ENCODE measurements around the gene MESD. TPM values are rescaled to one million over a fixed set of nuclear protein-coding genes. Genes with fewer than 3 reads are reported as not detected.

Gene MESD
- total and polyA plus RNA-seq, 4 experiments from 2014 or later: 32.2 to 44.6 (median 39.5) TPM

DNA sequence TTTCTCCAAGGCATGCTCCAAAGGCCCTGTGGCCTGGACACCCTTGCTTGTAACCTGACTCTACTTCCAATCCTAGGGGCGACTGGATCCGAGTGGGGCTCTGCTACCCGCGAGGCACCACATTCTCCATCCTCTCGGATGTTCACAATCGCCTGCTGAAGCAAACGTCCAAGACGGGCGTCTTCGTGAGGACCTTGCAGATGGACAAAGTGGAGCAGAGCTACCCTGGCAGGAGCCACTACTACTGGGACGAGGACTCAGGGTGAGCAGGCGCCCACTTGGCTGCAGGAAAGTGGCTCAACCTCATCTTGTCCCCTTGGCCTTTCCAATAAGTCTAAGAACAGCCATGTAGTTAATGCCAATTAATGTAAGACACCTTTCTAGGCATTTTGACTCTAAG lies 51.9 kb downstream of the MESD start:
- CTCF ChIA-PET (ENCODE audit: partially characterized antibody): no interaction called here
- Mint-ChIP-seq H3K4me1 (no peaks in the 10 kb centered on the region), H3K9me3 (no peaks in the 10 kb centered on the region), H3K27me3 (no peaks in the 10 kb centered on the region), H3K27ac (no peak overlapping the region), H3K4me3 (no peak overlapping the region), H3K36me3 (peaks cover 34 to 37% of the 10 kb centered on the region in 2 donors)
- POLR2A ChIA-PET (ENCODE audit: partially characterized antibody): no interaction called here
- Histone ChIP-seq H3K36me3 (ENCODE audit: insufficient read depth, low read length) (peaks cover 8% of the 10 kb centered on the region), H3K4me1 (ENCODE audit: insufficient read depth, low read length) (no peaks in the 10 kb centered on the region), H3K27ac (ENCODE audit: low read depth, low read length) (no peak overlapping the region), H3K4me3 (ENCODE audit: low read length in 2 of 2) (no peak overlapping the region), H3K27me3 (ENCODE audit: insufficient read depth, low read length) (no peaks in the 10 kb centered on the region), H3K9me3 (ENCODE audit: control insufficient read depth in 1 of 2, low read length in 2 of 2) (no peaks in the 10 kb centered on the region)
- no peak for DNase-seq
- intact Hi-C loops (cut with micrococcal nuclease): no loop called here

DNA sequence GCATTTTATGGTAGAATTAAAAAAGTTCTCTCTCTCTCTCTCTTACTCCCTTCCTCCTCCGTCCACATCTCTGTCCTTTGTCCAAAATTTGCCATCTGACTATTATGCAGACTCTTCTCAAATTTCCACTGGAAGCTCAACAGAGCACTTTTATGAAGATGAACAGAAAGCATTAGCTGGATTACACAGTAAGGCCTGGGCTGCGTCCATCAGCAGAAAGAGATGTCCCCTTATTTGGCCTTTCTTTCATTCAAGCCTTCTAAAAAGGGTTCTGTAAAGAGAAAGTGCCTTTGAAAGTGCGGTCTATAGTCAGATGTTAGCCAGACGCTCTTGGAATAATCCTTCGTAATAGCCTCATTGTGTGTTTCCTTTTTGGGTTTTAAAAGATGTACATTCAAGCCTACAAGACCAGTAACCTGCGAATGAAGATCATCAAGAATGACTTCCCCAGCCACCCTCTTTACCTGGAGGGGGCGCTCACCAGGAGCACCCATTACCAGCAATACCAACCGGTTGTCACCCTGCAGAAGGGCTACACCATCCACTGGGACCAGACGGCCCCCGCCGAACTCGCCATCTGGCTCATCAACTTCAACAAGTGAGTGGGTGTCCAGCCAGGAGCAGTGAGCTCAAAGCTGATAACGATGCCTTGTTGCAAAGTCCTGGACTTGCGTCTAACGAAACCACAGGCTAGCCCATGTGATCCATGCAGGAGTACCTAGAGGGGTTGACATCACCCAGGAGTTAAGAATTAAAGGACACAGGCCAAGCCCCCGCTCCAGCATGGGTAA lies 53.1 kb downstream of the MESD start:
- Mint-ChIP-seq H3K4me3 (no peak overlapping the region), H3K36me3 (peaks cover 22 to 29% of the 10 kb centered on the region in 2 donors), H3K4me1 (no peaks in the 10 kb centered on the region), H3K9me3 (no peaks in the 10 kb centered on the region), H3K27me3 (no peaks in the 10 kb centered on the region), H3K27ac (peak overlapping the region in 1 of 7 donors; percentile 12)
- Histone ChIP-seq H3K36me3 (ENCODE audit: insufficient read depth, low read length) (peaks cover under 1% of the 10 kb centered on the region), H3K4me1 (ENCODE audit: insufficient read depth, low read length) (no peaks in the 10 kb centered on the region), H3K9me3 (ENCODE audit: control insufficient read depth in 1 of 2, low read length in 2 of 2) (no peaks in the 10 kb centered on the region), H3K4me3 (ENCODE audit: low read length in 2 of 2) (no peak overlapping the region), H3K27me3 (ENCODE audit: insufficient read depth, low read length) (no peaks in the 10 kb centered on the region), H3K27ac (ENCODE audit: low read depth, low read length) (no peak overlapping the region)
- CTCF ChIA-PET (ENCODE audit: partially characterized antibody): interaction anchor here (0.9 kb wide), 1 partner anchor 330 kb away, joined by 3 read pairs; no protein-coding TSS in a partner anchor
- intact Hi-C loops (cut with micrococcal nuclease): no loop called here
- no peak for DNase-seq
- POLR2A ChIA-PET (ENCODE audit: partially characterized antibody): no interaction called here

DNA sequence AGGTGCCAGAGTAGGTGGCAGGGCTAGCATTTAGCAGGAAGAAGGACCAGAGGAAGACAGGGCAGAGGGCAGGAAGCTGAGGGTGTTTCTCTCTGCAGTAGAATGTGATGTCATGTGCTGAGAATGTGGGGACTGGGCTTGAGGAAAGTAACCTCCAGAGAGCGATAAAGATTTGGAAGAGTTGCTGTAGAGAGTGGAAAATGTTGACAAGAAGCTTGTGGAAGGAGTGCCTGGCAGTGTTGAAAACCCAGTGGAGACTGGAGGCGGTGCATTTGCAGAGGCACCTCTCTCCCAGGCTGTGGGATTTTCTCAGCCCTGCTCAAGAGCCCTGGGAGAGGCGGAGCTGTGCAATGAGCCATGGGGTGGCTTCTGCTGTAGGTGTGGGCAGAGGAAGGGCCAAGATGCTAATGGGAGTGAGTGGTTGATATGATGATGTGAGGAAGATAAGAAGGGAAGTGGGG lies 54.8 kb downstream of the MESD start:
- H3K36me3 Mint-ChIP-seq: peaks cover 19 to 20% of the 10 kb centered on the region in 2 donors
- H3K27ac Mint-ChIP-seq: peak overlapping the region in 1 of 7 donors; percentile 23
- no peaks in the 10 kb centered on the region for H3K4me1 ChIP-seq (ENCODE audit: insufficient read depth, low read length)
- no peaks in the 10 kb centered on the region for H3K9me3 ChIP-seq (ENCODE audit: control insufficient read depth in 1 of 2, low read length in 2 of 2)
- no peaks in the 10 kb centered on the region for H3K27me3 Mint-ChIP-seq
- ChIA-PET POLR2A (ENCODE audit: partially characterized antibody) (no interaction called here), CTCF (ENCODE audit: partially characterized antibody) (interaction anchor here (0.9 to 1.0 kb wide), 2 partner anchors 17 to 159 kb away, joined by 3 read pairs; no protein-coding TSS in a partner anchor)
- no peaks in the 10 kb centered on the region for H3K4me1 Mint-ChIP-seq
- intact Hi-C loops (cut with micrococcal nuclease): no loop called here
- no peaks in the 10 kb centered on the region for H3K36me3 ChIP-seq (ENCODE audit: insufficient read depth, low read length)
- H3K4me3 Mint-ChIP-seq: no peak overlapping the region
- no peak for DNase-seq
- no peak overlapping the region for H3K4me3 ChIP-seq (ENCODE audit: low read length in 2 of 2)
- H3K27me3 ChIP-seq (ENCODE audit: insufficient read depth, low read length): no peaks in the 10 kb centered on the region
- no peaks in the 10 kb centered on the region for H3K9me3 Mint-ChIP-seq
- no peak overlapping the region for H3K27ac ChIP-seq (ENCODE audit: low read depth, low read length)

DNA sequence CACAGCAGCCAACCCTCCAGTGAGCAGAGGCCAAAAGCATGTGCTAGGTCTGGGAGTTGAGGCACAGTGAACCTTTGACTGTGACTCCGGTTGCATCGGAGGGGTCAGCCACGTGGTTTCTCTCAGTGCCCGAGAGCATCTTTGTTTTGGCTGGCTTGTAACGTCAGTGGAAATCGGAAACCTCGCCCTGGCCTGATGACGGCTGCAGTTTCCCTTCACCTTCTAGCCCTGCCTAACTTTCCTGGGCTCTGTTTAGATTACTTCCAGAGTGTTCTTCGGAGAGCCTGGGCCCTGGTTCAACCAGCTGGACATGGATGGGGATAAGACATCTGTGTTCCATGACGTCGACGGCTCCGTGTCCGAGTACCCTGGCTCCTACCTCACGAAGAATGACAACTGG lies 56.6 kb downstream of the MESD start:
- no peaks in the 10 kb centered on the region for H3K4me1 Mint-ChIP-seq
- DNase-seq: no peak

DNA sequence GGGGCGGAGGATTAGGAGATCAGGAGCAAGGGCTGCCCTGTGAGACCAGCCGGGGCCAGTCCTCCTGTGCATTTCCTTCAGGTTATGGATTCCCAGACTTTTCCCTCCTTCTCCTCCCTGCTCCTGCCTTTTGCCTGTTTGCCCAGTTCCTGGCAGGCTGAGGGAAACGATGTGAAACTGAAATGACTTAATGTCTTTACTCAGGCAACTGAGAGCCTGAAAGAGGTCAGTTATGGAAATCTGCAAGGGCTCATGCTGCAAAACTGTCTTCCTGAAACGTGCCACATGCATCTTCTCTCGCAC lies 57.2 kb downstream of the MESD start:
- ChIA-PET CTCF (ENCODE audit: partially characterized antibody) (no interaction called here), POLR2A (ENCODE audit: partially characterized antibody) (no interaction called here)
- H3K4me3 Mint-ChIP-seq: no peak overlapping the region
- no peak overlapping the region for H3K4me3 ChIP-seq (ENCODE audit: low read length in 2 of 2)
- no peaks in the 10 kb centered on the region for H3K36me3 ChIP-seq (ENCODE audit: insufficient read depth, low read length)
- no peaks in the 10 kb centered on the region for H3K4me1 ChIP-seq (ENCODE audit: insufficient read depth, low read length)
- H3K9me3 Mint-ChIP-seq: no peaks in the 10 kb centered on the region
- no peaks in the 10 kb centered on the region for H3K4me1 Mint-ChIP-seq
- no peak overlapping the region for H3K27ac ChIP-seq (ENCODE audit: low read depth, low read length)
- H3K27me3 Mint-ChIP-seq: no peaks in the 10 kb centered on the region
- H3K27me3 ChIP-seq (ENCODE audit: insufficient read depth, low read length): no peaks in the 10 kb centered on the region
- no peak for DNase-seq
- no peak overlapping the region for H3K27ac Mint-ChIP-seq
- H3K36me3 Mint-ChIP-seq: peaks cover 16 to 24% of the 10 kb centered on the region in 2 donors
- H3K9me3 ChIP-seq (ENCODE audit: control insufficient read depth in 1 of 2, low read length in 2 of 2): no peaks in the 10 kb centered on the region
- intact Hi-C loops (cut with micrococcal nuclease): no loop called here

More for the DNA sequence above, 56.6 kb downstream of the MESD start:
- Histone ChIP-seq H3K9me3 (ENCODE audit: control insufficient read depth in 1 of 2, low read length in 2 of 2) (no peaks in the 10 kb centered on the region), H3K36me3 (ENCODE audit: insufficient read depth, low read length) (no peaks in the 10 kb centered on the region), H3K27ac (ENCODE audit: low read depth, low read length) (no peak overlapping the region), H3K4me3 (ENCODE audit: low read length in 2 of 2) (no peak overlapping the region), H3K27me3 (ENCODE audit: insufficient read depth, low read length) (no peaks in the 10 kb centered on the region), H3K4me1 (ENCODE audit: insufficient read depth, low read length) (no peaks in the 10 kb centered on the region)
- ChIA-PET CTCF (ENCODE audit: partially characterized antibody) (no interaction called here), POLR2A (ENCODE audit: partially characterized antibody) (no interaction called here)
- Mint-ChIP-seq H3K36me3 (peaks cover 19 to 27% of the 10 kb centered on the region in 2 donors), H3K9me3 (no peaks in the 10 kb centered on the region), H3K27me3 (no peaks in the 10 kb centered on the region), H3K4me3 (no peak overlapping the region), H3K27ac (no peak overlapping the region)
- intact Hi-C loops (cut with micrococcal nuclease): no loop called here

DNA sequence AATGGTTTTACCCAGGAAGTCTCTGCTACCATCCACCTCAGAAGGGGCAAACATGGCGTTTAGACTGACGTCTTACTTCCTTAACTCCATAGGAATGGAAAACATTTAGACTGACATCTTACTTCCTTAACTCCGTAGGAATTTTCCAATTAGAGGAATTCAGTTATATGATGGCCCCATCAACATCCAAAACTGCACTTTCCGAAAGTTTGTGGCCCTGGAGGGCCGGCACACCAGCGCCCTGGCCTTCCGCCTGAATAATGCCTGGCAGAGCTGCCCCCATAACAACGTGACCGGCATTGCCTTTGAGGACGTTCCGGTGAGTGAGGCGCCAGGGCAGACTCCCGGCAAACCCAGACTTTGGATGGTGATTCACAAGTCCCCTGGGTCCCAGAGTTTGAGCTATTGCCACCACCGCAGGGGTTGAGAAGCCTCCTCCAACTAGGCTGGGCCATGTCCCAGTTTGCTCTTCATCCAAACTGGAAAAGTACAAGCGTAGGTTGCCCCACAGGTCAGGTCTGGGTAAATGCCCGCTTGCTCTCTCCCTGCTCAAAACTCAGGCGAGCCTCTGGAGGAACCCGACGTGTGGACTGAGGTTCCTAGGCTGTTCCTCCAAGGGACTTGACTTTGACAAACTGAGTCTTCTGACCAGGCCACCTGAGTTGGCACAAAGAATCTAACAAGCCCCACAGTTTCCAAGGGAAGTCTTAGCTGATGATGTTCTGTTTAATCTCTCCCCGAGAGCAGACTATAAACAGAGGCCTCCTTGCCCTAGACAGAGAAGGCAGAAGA lies 57.7 kb downstream of the MESD start:
- Histone ChIP-seq H3K4me1 (ENCODE audit: insufficient read depth, low read length) (no peaks in the 10 kb centered on the region), H3K27me3 (ENCODE audit: insufficient read depth, low read length) (no peaks in the 10 kb centered on the region), H3K4me3 (ENCODE audit: low read length in 2 of 2) (no peak overlapping the region), H3K36me3 (ENCODE audit: insufficient read depth, low read length) (no peaks in the 10 kb centered on the region), H3K27ac (ENCODE audit: low read depth, low read length) (no peak overlapping the region), H3K9me3 (ENCODE audit: control insufficient read depth in 1 of 2, low read length in 2 of 2) (no peaks in the 10 kb centered on the region)
- no peaks in the 10 kb centered on the region for H3K4me1 Mint-ChIP-seq
- ChIA-PET POLR2A (ENCODE audit: partially characterized antibody) (no interaction called here), CTCF (ENCODE audit: partially characterized antibody) (no interaction called here)
- no peaks in the 10 kb centered on the region for H3K9me3 Mint-ChIP-seq
- H3K4me3 Mint-ChIP-seq: no peak overlapping the region
- intact Hi-C loops (cut with micrococcal nuclease): no loop called here
- H3K27ac Mint-ChIP-seq: no peak overlapping the region
- peaks cover 14 to 24% of the 10 kb centered on the region in 2 donors for H3K36me3 Mint-ChIP-seq
- no peak for DNase-seq
- no peaks in the 10 kb centered on the region for H3K27me3 Mint-ChIP-seq

DNA sequence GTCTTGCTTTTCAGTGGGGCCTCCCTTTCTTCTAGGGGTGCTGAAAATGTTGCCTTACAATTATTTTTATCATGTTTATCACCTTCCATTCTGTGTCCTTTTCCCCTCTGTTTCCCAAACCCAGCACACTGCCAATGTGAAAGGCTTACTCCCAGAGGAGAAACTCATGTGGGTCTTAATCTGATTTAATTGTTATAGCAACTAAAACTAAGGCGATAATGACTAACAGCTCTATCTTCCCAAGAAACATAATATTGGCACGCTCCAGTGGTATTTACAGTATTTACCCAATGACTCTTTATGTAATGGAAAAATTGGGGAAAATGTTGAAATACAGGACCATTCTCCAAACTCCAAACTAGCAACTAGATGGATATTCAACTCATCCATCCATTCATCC lies 58.4 kb downstream of the MESD start:
- H3K4me3 ChIP-seq (ENCODE audit: low read length in 2 of 2): no peak overlapping the region
- no peaks in the 10 kb centered on the region for H3K27me3 Mint-ChIP-seq
- ChIA-PET POLR2A (ENCODE audit: partially characterized antibody) (no interaction called here), CTCF (ENCODE audit: partially characterized antibody) (no interaction called here)
- H3K36me3 Mint-ChIP-seq: peaks cover 10 to 18% of the 10 kb centered on the region in 2 donors
- intact Hi-C loops (cut with micrococcal nuclease): no loop called here
- no peaks in the 10 kb centered on the region for H3K4me1 Mint-ChIP-seq
- no peaks in the 10 kb centered on the region for H3K9me3 Mint-ChIP-seq
- no peaks in the 10 kb centered on the region for H3K27me3 ChIP-seq (ENCODE audit: insufficient read depth, low read length)
- H3K27ac Mint-ChIP-seq: no peak overlapping the region
- no peaks in the 10 kb centered on the region for H3K9me3 ChIP-seq (ENCODE audit: control insufficient read depth in 1 of 2, low read length in 2 of 2)
- no peak overlapping the region for H3K27ac ChIP-seq (ENCODE audit: low read depth, low read length)
- H3K36me3 ChIP-seq (ENCODE audit: insufficient read depth, low read length): no peaks in the 10 kb centered on the region
- DNase-seq: no peak
- no peaks in the 10 kb centered on the region for H3K4me1 ChIP-seq (ENCODE audit: insufficient read depth, low read length)
- no peak overlapping the region for H3K4me3 Mint-ChIP-seq
